Activated CD8-positive, alpha-beta memory T cell treated with anti-CD3 and anti-CD28 coated beads, Interleukin-2, amount 10 ng/mL, durations not matched to agents 7 days and 5 days (primary cell): Measurements from ENCODE around the gene LRWD1. TPM values are rescaled to one million over a fixed set of nuclear protein-coding genes. Genes with fewer than 3 reads are reported as not detected.
"Not testable (repeated sequence)": the region's sequence is repeated elsewhere in the genome, so short reads cannot be mapped to it uniquely, and the experiment has no call there.

Experiments
- ATAC-seq: fragments of 150-1000 bp; cut with Tn5 transposase; one replicate; pipeline ENCODE4 v1.10.0; 2021; ENCODE audit warnings: moderate library complexity
- CTCF ChIA-PET: fragments of 350-600 bp; sonication (Branson Sonifier 250); formaldehyde crosslinking; loops from one replicate; lab custom pipeline; 2021; ENCODE audit warnings: antibody characterized with exemption; lab: Charles Lee
- DNase-seq: peaks from one replicate; pipeline ENCODE4 v3.0.0-alpha.2; 2020
- H3K27ac Mint-ChIP-seq: one replicate; pipeline ENCODE4 v1.8.0; 2021; ENCODE audit warnings: mild to moderate bottlenecking, mixed read lengths
- H3K27me3 Mint-ChIP-seq: one replicate; pipeline ENCODE4 v1.8.0; 2021; ENCODE audit warnings: mixed read lengths
- H3K36me3 Mint-ChIP-seq: one replicate; pipeline ENCODE4 v1.8.0; 2021; ENCODE audit warnings: mild to moderate bottlenecking, mixed read lengths
- H3K4me1 Mint-ChIP-seq: one replicate; pipeline ENCODE4 v1.8.0; 2021; ENCODE audit warnings: mixed read lengths
- H3K4me3 Mint-ChIP-seq: one replicate; pipeline ENCODE4 v1.8.0; 2021; ENCODE audit warnings: mild to moderate bottlenecking, moderate library complexity, mixed read lengths
- H3K9me3 Mint-ChIP-seq: one replicate; pipeline ENCODE4 v1.8.0; 2022; ENCODE audit warnings: low read depth, mixed read lengths
- total RNA-seq, 2 experiments: library from RNA; stranded (reverse); gene quantifications; one replicate each; pipeline ENCODE4 v1.2.3, GENCODE V29; 2021

Gene LRWD1
- total RNA-seq, 2 experiments from 2014 or later: 20.6 to 24.0 TPM

DNA sequence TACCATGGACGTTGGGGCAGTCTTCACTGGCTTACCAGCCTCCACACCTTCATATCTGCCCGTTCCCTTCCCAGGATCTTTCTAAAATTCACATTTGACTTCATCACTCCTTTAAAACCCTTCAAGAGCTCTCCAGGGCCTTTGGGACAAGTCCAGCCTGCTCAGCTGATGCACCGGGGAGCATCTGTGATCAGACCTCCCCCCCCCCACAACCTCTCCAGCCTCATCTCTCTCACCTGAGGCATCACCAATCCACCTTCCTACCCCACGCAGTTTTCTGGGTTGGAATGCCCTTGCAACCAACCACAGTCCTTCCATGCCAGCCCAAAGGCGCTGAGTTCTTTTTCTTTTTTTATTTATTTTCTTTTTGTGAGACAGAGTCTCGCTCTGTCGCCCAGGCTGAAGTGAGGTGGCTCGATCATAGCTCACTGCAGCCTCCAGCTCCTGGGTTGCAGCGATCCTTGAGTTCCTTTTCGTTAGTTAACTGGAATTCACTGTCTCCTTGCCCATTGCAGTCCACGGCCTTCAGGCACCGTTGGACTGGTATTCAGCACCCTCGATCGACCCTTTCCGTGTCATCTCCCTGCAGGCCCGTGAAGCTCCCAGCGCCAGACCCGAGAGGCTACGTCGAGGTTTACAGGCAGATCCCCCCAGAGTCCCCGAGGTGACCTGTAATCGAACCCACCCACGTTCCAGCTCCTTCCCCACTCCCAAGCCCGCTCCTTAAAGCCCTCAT lies 775 bp upstream of the LRWD1 start:
- no peaks in the 10 kb centered on the region for H3K27me3 Mint-ChIP-seq
- DNase-seq: no peak
- H3K4me1 Mint-ChIP-seq: peaks cover 23% of the 10 kb centered on the region
- ATAC-seq: peak; percentile 2
- CTCF ChIA-PET: interaction anchor here (0.8 to 1.4 kb wide), 6 partner anchors 14 to 60 kb away, joined by 3 to 8 read pairs (median 4); no protein-coding TSS in a partner anchor
- H3K9me3 Mint-ChIP-seq: no peaks in the 10 kb centered on the region
- peak overlapping the region; percentile 85 for H3K27ac Mint-ChIP-seq
- no peaks in the 10 kb centered on the region for H3K36me3 Mint-ChIP-seq
- peak overlapping the region; percentile 88 for H3K4me3 Mint-ChIP-seq

DNA sequence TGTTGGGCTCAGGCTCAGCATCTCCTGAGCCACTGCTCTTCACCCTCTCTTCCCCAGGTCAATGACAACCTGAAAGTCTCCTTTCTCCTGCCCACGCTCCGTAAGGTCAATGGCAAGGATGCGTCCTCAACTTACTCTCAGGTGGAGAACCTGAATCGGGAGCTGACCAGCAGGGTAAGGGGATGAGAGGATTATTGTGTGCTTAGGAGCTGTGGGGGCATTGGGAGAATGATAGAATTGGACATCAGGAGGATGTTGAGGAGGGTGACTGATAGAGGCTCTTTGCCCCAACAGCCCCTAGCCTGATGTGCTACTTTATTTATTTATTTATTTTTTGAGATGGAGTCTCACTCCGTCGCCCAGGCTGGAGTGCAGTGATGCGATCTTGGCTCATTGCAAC lies 1.3 kb downstream of the LRWD1 start:
- no peaks in the 10 kb centered on the region for H3K36me3 Mint-ChIP-seq
- no peaks in the 10 kb centered on the region for H3K9me3 Mint-ChIP-seq
- peaks cover 23% of the 10 kb centered on the region for H3K4me1 Mint-ChIP-seq
- CTCF ChIA-PET: interaction anchor here (1.0 to 3.1 kb wide), 3 partner anchors 36 to 61 kb away, joined by 3 to 19 read pairs (median 4); no protein-coding TSS in a partner anchor
- DNase-seq: no peak
- no peak for ATAC-seq
- H3K27ac Mint-ChIP-seq: no peak overlapping the region
- peak overlapping the region; percentile 88 for H3K4me3 Mint-ChIP-seq
- no peaks in the 10 kb centered on the region for H3K27me3 Mint-ChIP-seq

DNA sequence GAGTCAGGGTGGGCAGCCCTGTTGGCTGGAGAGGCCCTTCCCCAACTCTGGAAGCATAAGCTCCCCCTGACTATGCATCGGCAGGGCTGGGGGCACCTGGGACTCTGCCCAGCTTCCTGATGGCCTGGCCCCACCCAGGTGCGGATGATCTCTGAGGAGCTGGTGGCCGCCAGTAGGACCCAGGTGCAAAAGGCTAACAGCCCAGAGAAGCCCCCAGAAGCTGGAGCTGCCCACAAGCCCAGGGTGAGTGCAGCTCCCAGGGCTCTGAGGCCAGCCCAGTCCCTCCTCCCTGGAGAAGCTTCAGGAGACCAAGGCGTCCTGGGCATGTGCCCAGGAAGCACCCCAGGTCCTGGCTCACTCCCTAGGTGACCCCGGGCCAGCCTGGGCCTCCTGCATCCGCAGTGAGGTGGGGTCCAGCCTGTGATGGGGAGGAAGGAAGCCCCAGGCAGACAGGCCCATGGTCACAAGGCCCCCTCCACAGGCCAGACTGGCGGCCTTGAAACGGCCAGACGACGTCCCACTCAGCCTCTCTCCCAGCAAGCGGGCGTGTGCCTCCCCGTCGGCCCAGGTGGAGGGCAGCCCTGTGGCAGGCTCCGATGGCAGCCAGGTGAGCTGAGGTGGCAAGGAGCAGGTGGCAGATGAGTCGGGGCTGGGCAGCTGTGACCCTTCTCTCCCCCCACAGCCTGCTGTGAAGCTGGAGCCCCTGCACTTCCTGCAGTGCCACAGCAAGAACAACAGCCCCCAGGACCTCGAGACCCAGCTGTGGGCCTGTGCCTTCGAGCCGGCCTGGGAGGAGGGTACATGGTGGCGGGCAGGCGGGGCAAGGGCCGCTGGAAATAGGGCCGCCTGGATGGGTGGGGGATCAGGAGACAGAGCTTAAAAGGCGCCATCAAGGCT lies 3.0 kb downstream of the LRWD1 start:
- ATAC-seq (no peak), DNase-seq (no peak)
- Mint-ChIP-seq H3K27me3 (no peaks in the 10 kb centered on the region), H3K9me3 (no peaks in the 10 kb centered on the region), H3K4me3 (no peak overlapping the region), H3K27ac (no peak overlapping the region), H3K36me3 (no peaks in the 10 kb centered on the region), H3K4me1 (peaks cover 19% of the 10 kb centered on the region)
- CTCF ChIA-PET: interaction anchor here (0.7 to 3.1 kb wide), 8 partner anchors 35 to 200 kb away, joined by 3 to 19 read pairs (median 3); partner anchors contain the start of gene ORAI2

DNA sequence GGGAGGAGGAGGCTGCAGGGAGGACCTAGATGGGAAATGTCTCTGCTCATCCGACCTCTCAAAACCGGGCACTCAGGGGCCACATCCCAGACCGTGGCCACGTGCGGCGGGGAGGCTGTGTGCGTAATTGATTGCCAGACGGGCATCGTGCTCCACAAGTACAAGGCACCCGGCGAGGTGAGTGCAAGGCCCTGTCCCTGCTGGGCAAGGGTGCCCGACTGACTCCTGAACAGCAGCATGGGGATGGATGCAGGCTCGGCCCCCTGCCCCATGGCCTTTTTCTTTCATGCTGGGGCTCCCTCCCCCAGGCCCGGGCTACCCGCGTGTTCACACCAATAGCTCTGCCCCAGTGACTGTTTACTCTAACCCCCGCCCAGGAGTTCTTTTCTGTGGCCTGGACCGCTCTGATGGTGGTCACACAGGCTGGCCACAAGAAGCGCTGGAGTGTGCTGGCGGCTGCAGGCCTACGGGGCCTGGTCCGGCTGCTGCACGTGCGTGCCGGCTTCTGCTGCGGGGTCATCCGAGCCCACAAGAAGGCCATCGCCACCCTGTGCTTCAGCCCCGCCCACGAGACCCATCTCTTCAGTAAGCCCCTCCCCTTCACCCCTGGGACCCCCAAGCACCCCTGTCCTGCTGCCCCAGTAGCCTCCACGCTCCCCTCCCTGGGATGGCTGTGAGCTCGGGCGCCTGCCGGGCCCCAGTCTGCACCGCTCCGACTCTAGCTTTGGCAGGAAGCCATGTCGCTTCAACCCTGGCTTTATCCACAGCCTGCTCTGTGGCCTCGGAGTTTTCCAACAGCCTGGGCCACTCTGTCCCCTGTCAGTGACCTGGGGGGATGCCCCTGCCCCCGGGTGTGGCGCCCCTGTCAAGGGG lies 3.9 kb downstream of the LRWD1 start:
- no peak overlapping the region for H3K27ac Mint-ChIP-seq
- DNase-seq (no peak), ATAC-seq (no peak)
- no peaks in the 10 kb centered on the region for H3K9me3 Mint-ChIP-seq
- no peaks in the 10 kb centered on the region for H3K27me3 Mint-ChIP-seq
- no peak overlapping the region for H3K4me3 Mint-ChIP-seq
- CTCF ChIA-PET: interaction anchor here (1.6 kb wide), 1 partner anchor 61 kb away, joined by 6 read pairs; no protein-coding TSS in a partner anchor
- H3K36me3 Mint-ChIP-seq: no peaks in the 10 kb centered on the region
- H3K4me1 Mint-ChIP-seq: peaks cover 17% of the 10 kb centered on the region

DNA sequence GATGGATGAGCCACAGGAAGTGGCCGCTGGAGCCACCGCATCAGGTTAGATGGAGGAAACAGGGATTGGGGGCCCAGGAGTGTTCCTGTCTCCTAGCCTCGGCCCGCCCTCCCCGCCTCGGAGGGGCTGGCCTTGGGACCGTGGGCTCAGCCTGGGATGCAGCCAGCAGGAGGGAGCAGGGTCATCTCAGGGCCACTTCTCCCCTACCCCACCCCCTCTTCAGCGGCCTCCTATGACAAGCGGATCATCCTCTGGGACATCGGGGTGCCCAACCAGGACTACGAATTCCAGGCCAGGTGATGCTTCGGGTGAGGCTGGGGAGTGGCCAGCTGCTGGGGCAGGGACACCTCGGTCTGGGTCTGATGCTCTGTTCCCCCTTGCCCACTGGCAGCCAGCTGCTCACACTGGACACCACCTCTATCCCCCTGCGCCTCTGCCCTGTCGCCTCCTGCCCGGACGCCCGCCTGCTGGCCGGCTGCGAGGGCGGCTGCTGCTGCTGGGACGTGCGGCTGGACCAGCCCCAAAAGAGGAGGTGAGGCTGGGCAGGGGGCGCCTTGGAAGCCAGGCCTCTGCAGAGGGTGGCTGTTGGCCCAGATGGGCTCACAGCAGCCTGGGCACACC lies 4.7 kb downstream of the LRWD1 start:
- ATAC-seq (no peak), DNase-seq (no peak)
- H3K27ac Mint-ChIP-seq: no peak overlapping the region
- CTCF ChIA-PET: no interaction called here
- peaks cover 11% of the 10 kb centered on the region for H3K4me1 Mint-ChIP-seq
- no peaks in the 10 kb centered on the region for H3K27me3 Mint-ChIP-seq
- no peak overlapping the region for H3K4me3 Mint-ChIP-seq
- H3K9me3 Mint-ChIP-seq: no peaks in the 10 kb centered on the region
- no peaks in the 10 kb centered on the region for H3K36me3 Mint-ChIP-seq

GRCh38 chr7:102469972-102470825 lies 5.4 kb downstream of the LRWD1 start:
- no peak for ATAC-seq
- CTCF ChIA-PET: interaction anchor here (1.8 kb wide), 1 partner anchor 20 kb away, joined by 3 read pairs; no protein-coding TSS in a partner anchor
- no peak overlapping the region for H3K27ac Mint-ChIP-seq

DNA sequence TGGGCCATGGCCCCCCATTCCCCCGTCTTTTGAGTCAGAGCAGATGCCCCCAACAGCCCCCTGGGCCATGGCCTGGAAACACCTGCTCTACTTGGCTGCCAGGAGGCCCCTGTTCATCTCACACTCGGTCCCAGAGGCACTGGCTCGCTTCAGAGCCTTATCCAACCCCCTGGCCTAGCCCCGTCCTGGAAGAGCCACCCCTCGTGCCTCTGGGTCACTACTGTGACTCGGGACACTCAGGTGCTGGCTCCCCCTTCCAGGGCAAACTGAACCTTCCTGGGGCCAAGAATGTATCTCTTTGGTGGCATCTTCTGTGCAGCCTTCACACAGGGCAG lies 7.0 kb downstream of the LRWD1 start:
- no peaks in the 10 kb centered on the region for H3K27me3 Mint-ChIP-seq
- DNase-seq: no peak
- H3K36me3 Mint-ChIP-seq: no peaks in the 10 kb centered on the region
- H3K4me1 Mint-ChIP-seq: peaks cover 1% of the 10 kb centered on the region
- H3K9me3 Mint-ChIP-seq: no peaks in the 10 kb centered on the region
- ATAC-seq: no peak
- CTCF ChIA-PET: interaction anchor here (0.9 to 1.8 kb wide), 2 partner anchors 19 to 21 kb away, joined by 3 read pairs; no protein-coding TSS in a partner anchor
- H3K27ac Mint-ChIP-seq: no peak overlapping the region
- no peak overlapping the region for H3K4me3 Mint-ChIP-seq

More at GRCh38 chr7:102469972-102470825, 5.4 kb downstream of the LRWD1 start:
- Mint-ChIP-seq H3K36me3 (no peaks in the 10 kb centered on the region), H3K9me3 (no peaks in the 10 kb centered on the region), H3K27me3 (no peaks in the 10 kb centered on the region), H3K4me3 (no peak overlapping the region), H3K4me1 (peaks cover 11% of the 10 kb centered on the region)
- no peak for DNase-seq

GRCh38 chr7:102472126-102473041 lies 7.6 kb downstream of the LRWD1 start:
- Mint-ChIP-seq H3K36me3 (no peaks in the 10 kb centered on the region), H3K27ac (no peak overlapping the region), H3K4me3 (no peak overlapping the region), H3K9me3 (no peaks in the 10 kb centered on the region), H3K4me1 (no peaks in the 10 kb centered on the region), H3K27me3 (no peaks in the 10 kb centered on the region)
- ATAC-seq: no peak
- no peak for DNase-seq
- CTCF ChIA-PET: interaction anchor here (0.9 kb wide), 1 partner anchor 20 kb away, joined by 3 read pairs; no protein-coding TSS in a partner anchor

- no peak for ATAC-seq
- Mint-ChIP-seq H3K27ac (no peak overlapping the region), H3K27me3 (no peaks in the 10 kb centered on the region), H3K4me3 (no peak overlapping the region), H3K9me3 (no peaks in the 10 kb centered on the region), H3K4me1 (no peaks in the 10 kb centered on the region), H3K36me3 (no peaks in the 10 kb centered on the region)
- CTCF ChIA-PET: no interaction called here
- DNase-seq: peak; percentile 39
Measured at GRCh38 chr7:102473271-102473991, 8.6 kb downstream of the LRWD1 start.

DNA sequence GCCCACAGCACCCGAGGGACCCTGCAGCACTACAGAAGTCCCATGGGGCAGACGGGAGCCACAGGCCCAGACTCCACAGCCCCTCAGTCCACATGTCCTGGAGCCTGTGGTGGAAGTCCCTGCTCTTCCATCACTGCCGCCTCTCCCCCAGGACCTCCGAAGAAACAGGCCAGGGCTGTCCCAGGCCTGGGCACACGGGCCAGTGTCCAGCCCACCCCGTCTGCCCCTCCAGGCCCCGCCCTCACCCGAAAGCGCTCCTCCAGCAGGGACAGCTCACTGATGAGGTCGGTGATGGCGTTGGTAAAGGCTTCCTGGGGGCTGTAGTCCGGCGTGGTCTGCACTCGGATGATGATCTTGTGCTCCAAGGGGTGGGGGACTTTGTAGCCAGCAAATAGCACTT lies 9.3 kb downstream of the LRWD1 start:
- not testable (repeated sequence) for H3K27ac Mint-ChIP-seq, H3K4me3 Mint-ChIP-seq, ATAC-seq

More for the DNA sequence above, 9.3 kb downstream of the LRWD1 start:
- H3K4me1 Mint-ChIP-seq, CTCF ChIA-PET, H3K27me3 Mint-ChIP-seq, H3K36me3 Mint-ChIP-seq, H3K9me3 Mint-ChIP-seq: not testable (repeated sequence)
- DNase-seq: peak; percentile 25
